IMR-90 (cell line): ENCODE measurements around the gene FRMD1. TPM values are rescaled to one million over a fixed set of nuclear protein-coding genes. Genes with fewer than 3 reads are reported as not detected.

Experiments used
- ATAC-seq: fragments of 200-7000 bp; cut with Tn5 transposase; 2 replicates; pipeline ENCODE4 v1.9.1; 2020; ENCODE audit warnings: low read depth, mild to moderate bottlenecking, moderate library complexity
- BruUV-seq: library from RNA; stranded (reverse); fragments of 400-500 nt; replicated peaks from 2 replicates; lab custom pipeline; 2021; lab: Mats Ljungman, UMichigan
- CTCF ChIA-PET: fragments of 300-600 bp; formaldehyde crosslinking; extraction: SDS; loops from one replicate; lab custom pipeline; 2021; ENCODE audit warnings: antibody characterized with exemption; lab: Yijun Ruan, JAX
- POLR2A ChIA-PET: fragments of 300-600 bp; sonication (Branson Sonifier 250); formaldehyde crosslinking; loops from one replicate; lab custom pipeline; 2022; ENCODE audit warnings: antibody characterized with exemption; ENCODE audit not compliant: unreplicated experiment; lab: Charles Lee
- DNase-seq: peaks from one replicate; pipeline ENCODE4 v3.0.0; 2013
- H2AFZ ChIP-seq: replicated peaks from 2 replicates; pipeline ENCODE3; 2013; ENCODE audit warnings: low read length, mild to moderate bottlenecking; ENCODE audit not compliant: poor library complexity
- H2AK5ac ChIP-seq: 2 replicates; pipeline ENCODE4 v1.6.1; 2013; ENCODE audit warnings: low read depth, low read length, inconsistent platforms
- H2AK9ac ChIP-seq: replicated peaks from 2 replicates; pipeline ENCODE3; 2013; ENCODE audit warnings: mild to moderate bottlenecking, low read depth, low read length, moderate library complexity; ENCODE audit not compliant: poor library complexity
- H2BK120ac ChIP-seq: 2 replicates; pipeline ENCODE4 v1.6.1; 2013; ENCODE audit warnings: low read depth, low read length, inconsistent platforms
- H2BK15ac ChIP-seq: 3 replicates; pipeline ENCODE4 v1.6.1; 2013; ENCODE audit warnings: low read depth, low read length, inconsistent platforms
- H2BK20ac ChIP-seq: 2 replicates; pipeline ENCODE4 v1.6.1; 2013; ENCODE audit warnings: low read depth, mild to moderate bottlenecking, inconsistent platforms, low read length, moderate library complexity
- H2BK5ac ChIP-seq: 2 replicates; pipeline ENCODE4 v1.6.1; 2013; ENCODE audit warnings: mild to moderate bottlenecking, low read depth, low read length, inconsistent platforms; ENCODE audit not compliant: poor library complexity, severe bottlenecking
- H3K14ac ChIP-seq: replicated peaks from 2 replicates; pipeline ENCODE4 v1.6.1; 2013; ENCODE audit warnings: low read depth, low read length, inconsistent platforms
- H3K18ac ChIP-seq: 2 replicates; pipeline ENCODE4 v1.6.1; 2013; ENCODE audit warnings: low read depth, low read length, control low read depth
- H3K23ac ChIP-seq: 2 replicates; pipeline ENCODE4 v1.6.1; 2013; ENCODE audit warnings: low read depth, low read length, inconsistent platforms
- H3K27ac ChIP-seq: 2 replicates; pipeline ENCODE4 v1.5.1; 2013; ENCODE audit warnings: mild to moderate bottlenecking, control low read depth, low read length; ENCODE audit not compliant: insufficient read depth
- H3K27me3 ChIP-seq: 2 replicates; pipeline ENCODE4 v1.6.1; 2013; ENCODE audit warnings: low read length; ENCODE audit not compliant: control insufficient read depth, insufficient read depth
- H3K36me3 ChIP-seq: 2 replicates; pipeline ENCODE4 v1.6.1; 2013; ENCODE audit warnings: low read length, mixed read lengths; ENCODE audit not compliant: control insufficient read depth, insufficient read depth
- H3K4ac ChIP-seq: 2 replicates; pipeline ENCODE4 v1.6.1; 2013; ENCODE audit warnings: low read depth, low read length, inconsistent platforms
- H3K4me1 ChIP-seq: 2 replicates; pipeline ENCODE4 v1.6.1; 2013; ENCODE audit warnings: low read length, mixed read lengths; ENCODE audit not compliant: control insufficient read depth, insufficient read depth
- H3K4me2 ChIP-seq: 2 replicates; pipeline ENCODE4 v1.6.1; 2013; ENCODE audit warnings: low read depth, mild to moderate bottlenecking, control low read depth, low read length, moderate library complexity
- H3K4me3 ChIP-seq: 2 replicates; pipeline ENCODE4 v1.5.1; 2013; ENCODE audit warnings: low read depth, mild to moderate bottlenecking, control low read depth, low read length, moderate library complexity; ENCODE audit not compliant: insufficient read depth
- H3K56ac ChIP-seq: 2 replicates; pipeline ENCODE4 v1.6.1; 2013; ENCODE audit warnings: low read length, inconsistent platforms; ENCODE audit not compliant: insufficient read depth; ENCODE audit errors: extremely low read depth
- H3K79me1 ChIP-seq, 2 experiments: 2 replicates each; pipeline ENCODE4 v1.6.1; 2013; ENCODE audit warnings: low read length in 2 of 2, inconsistent platforms in 1 of 2, low read depth in 1 of 2
- H3K9ac ChIP-seq: 2 replicates; pipeline ENCODE4 v1.6.1; 2013; ENCODE audit warnings: low read depth, low read length, control low read depth
- H3K9me1 ChIP-seq: 2 replicates; pipeline ENCODE4 v1.6.1; 2013; ENCODE audit warnings: low read length, inconsistent platforms; ENCODE audit not compliant: insufficient read depth
- H3K9me3 ChIP-seq: 2 replicates; pipeline ENCODE4 v1.6.1; 2013; ENCODE audit warnings: low read length; ENCODE audit not compliant: control insufficient read depth, insufficient read depth
- H4K20me1 ChIP-seq: 2 replicates; pipeline ENCODE4 v1.6.1; 2013; ENCODE audit warnings: low read length, inconsistent platforms; ENCODE audit not compliant: insufficient read depth
- H4K5ac ChIP-seq: 2 replicates; pipeline ENCODE4 v1.6.1; 2013; ENCODE audit warnings: mild to moderate bottlenecking, low read depth, low read length, control low read depth
- H4K8ac ChIP-seq, 2 experiments: 2 replicates each; pipeline ENCODE4 v1.6.1; 2013; ENCODE audit warnings: low read depth in 2 of 2, low read length in 2 of 2, control low read depth in 1 of 2, inconsistent platforms in 1 of 2
- H4K91ac ChIP-seq: 2 replicates; pipeline ENCODE4 v1.6.1; 2013; ENCODE audit warnings: low read depth, low read length, inconsistent platforms; ENCODE audit not compliant: insufficient read depth
- BHLHE40 ChIP-seq: fragments of 150-350 bp; IDR thresholded peaks from 2 replicates; pipeline ENCODE4 v1.6.1; 2016; ENCODE audit warnings: mild to moderate bottlenecking, low read depth, low read length
- CEBPB ChIP-seq: IDR thresholded peaks from 2 replicates; pipeline ENCODE4 v1.6.1; 2012; ENCODE audit warnings: low read depth, low read length, improper control_type of control experiment
- CHD1 ChIP-seq: IDR thresholded peaks from 2 replicates; pipeline ENCODE4 v1.6.1; 2012; ENCODE audit warnings: low read depth, low read length, improper control_type of control experiment
- MAFK ChIP-seq: IDR thresholded peaks from 2 replicates; pipeline ENCODE4 v1.6.1; 2012; ENCODE audit warnings: low read depth, low read length, improper control_type of control experiment
- MAZ ChIP-seq: IDR thresholded peaks from 2 replicates; pipeline ENCODE4 v1.6.1; 2012; ENCODE audit warnings: low read depth, mild to moderate bottlenecking, low read length, improper control_type of control experiment, moderate library complexity, borderline replicate concordance
- MXI1 ChIP-seq: IDR thresholded peaks from 2 replicates; pipeline ENCODE4 v1.6.1; 2012; ENCODE audit warnings: low read depth, mild to moderate bottlenecking, low read length, moderate library complexity, borderline replicate concordance
- NFE2L2 ChIP-seq: fragments of 150-350 bp; IDR thresholded peaks from 2 replicates; pipeline ENCODE4 v1.6.1; 2016; ENCODE audit warnings: low read depth, mild to moderate bottlenecking, low read length
- POLR2A ChIP-seq: IDR thresholded peaks from 2 replicates; pipeline ENCODE4 v1.6.1; 2012; ENCODE audit warnings: mild to moderate bottlenecking, low read depth, low read length
- RFX5 ChIP-seq: IDR thresholded peaks from 2 replicates; pipeline ENCODE4 v1.8.0; 2012; ENCODE audit warnings: low read depth, mild to moderate bottlenecking, low read length, moderate library complexity
- WGBS, 2 experiments: methylation state at CpG; one replicate each; pipeline versions ENCODE4 v1.1.5 to v1.1.7; 2013; ENCODE audit warnings: missing lambda C conversion rate in 2 of 2; ENCODE audit not compliant: insufficient read length in 1 of 2; ENCODE audit errors: extremely low coverage in 2 of 2; 5-methylcytosine and 5-hydroxymethylcytosine counted together
- dilution Hi-C: fragments of 300-500 bp; cut with HindIII; formaldehyde crosslinking; loops from one replicate; pipeline ENCODE4 v1.14.3; 2018; ENCODE audit warnings: low sequenced_read_pairs; ENCODE audit not compliant: unreplicated experiment
- in situ Hi-C: fragments of 300-500 bp; cut with MboI; formaldehyde crosslinking; loops from 3 replicates; pipeline ENCODE4 v1.14.3; 2019; ENCODE audit warnings: low sequenced_read_pairs, inconsistent platforms, mixed read lengths
- intact Hi-C: fragments of 100-400 bp; cut with micrococcal nuclease; formaldehyde crosslinking; loops from 2 replicates; pipeline ENCODE4 v1.10.0; 2022
- polyA plus RNA-seq, 3 experiments: library from polyadenylated mRNA; depleted of rRNA; stranded (reverse); fragments of >200 nt; gene quantifications; 2 replicates each; pipeline ENCODE4 v1.2.3, GENCODE V29; 2012; ENCODE audit warnings: low replicate concordance in 1 of 3
- total RNA-seq: library from RNA; depleted of rRNA; stranded (reverse); fragments of >200 nt; gene quantifications from 2 replicates; pipeline ENCODE4 v1.2.3, GENCODE V29; 2012
- TF ChIP-seq, protein P1 (sequence below): fragments of 150-350 bp; IDR thresholded peaks from 2 replicates; pipeline ENCODE4 v1.6.1; 2016; ENCODE audit warnings: low read depth, mild to moderate bottlenecking, low read length, moderate library complexity, borderline replicate concordance
- TF ChIP-seq, protein P2 (sequence below): conservative IDR thresholded peaks from 2 replicates; pipeline ENCODE4 v1.5.1; 2012; ENCODE audit warnings: mild to moderate bottlenecking, low read depth, low read length, improper control_type of control experiment

The FRMD1 gene
- total and polyA plus RNA-seq, 2 of the 4 experiments (the other 2 are of a cell fraction): not detected

DNA sequence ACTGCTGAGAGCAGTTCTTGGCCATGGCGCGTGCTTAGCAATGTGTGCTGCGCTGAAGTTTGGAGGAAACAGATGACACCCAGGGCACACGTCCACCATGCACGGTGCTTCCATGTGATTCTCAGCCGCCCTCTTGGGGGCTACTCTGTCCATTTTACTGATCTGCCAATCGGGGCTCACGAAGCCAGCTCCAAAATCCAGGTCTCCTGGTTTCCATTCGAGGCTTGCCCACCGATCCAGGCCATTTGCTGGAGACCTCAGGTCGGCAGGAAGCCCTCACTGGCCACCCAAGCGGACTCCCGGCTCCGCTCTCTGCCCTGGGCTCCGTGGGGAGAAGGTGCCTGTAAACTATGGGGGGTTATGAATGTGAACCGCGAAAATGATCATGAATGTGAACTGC lies 11.7 kb upstream of the FRMD1 start:
- Histone ChIP-seq H3K27me3 (no peaks in the 10 kb centered on the region; the same call in 1 of the 2 replicates), H3K4me2 (no peak overlapping the region), H3K23ac (no peak overlapping the region), H4K91ac (no peak overlapping the region), H3K4me3 (no peak overlapping the region), H2BK5ac (no peak overlapping the region), H2BK20ac (no peak overlapping the region), H2AK5ac (no peak overlapping the region), H3K27ac (no peak overlapping the region), H3K18ac (no peak overlapping the region), H2BK120ac (no peak overlapping the region), H4K8ac (no peak overlapping the region), H4K20me1 (no peaks in the 10 kb centered on the region; the same call in 1 of the 2 replicates), H3K9me3 (no peaks in the 10 kb centered on the region), H3K79me1 (no peaks in the 10 kb centered on the region), H3K4me1 (peaks cover 15% of the 10 kb centered on the region; the same call in 1 of the 2 replicates), H3K9ac (no peak overlapping the region), H3K36me3 (no peaks in the 10 kb centered on the region), H2AFZ (no peak overlapping the region), H2BK15ac (no peak overlapping the region), H2AK9ac (no peak overlapping the region), H3K4ac (no peak overlapping the region), H3K56ac (no peak overlapping the region), H3K9me1 (no peaks in the 10 kb centered on the region), H4K5ac (no peak overlapping the region), H3K14ac (no peak overlapping the region)
- ATAC-seq (no peak), DNase-seq (no peak)
- dilution Hi-C loops (no loop called here), in situ Hi-C loops (no loop called here), intact Hi-C loops (no loop called here)
- BruUV-seq: no TSS peak
- ChIA-PET CTCF (no interaction called here), POLR2A (no interaction called here)
- 79% methylated on average over 6 of the region's 17 CpGs; no CpG with 5 or more reads in 1 of the 2 experiments for WGBS, 2 experiments
- TF ChIP-seq CHD1 (no peak), NFE2L2 (no peak), MAZ (no peak), RFX5 (no peak), MAFK (no peak), CEBPB (no peak), BHLHE40 (no peak), MXI1 (no peak), POLR2A (no peak)
- TF ChIP-seq, protein P1, sequence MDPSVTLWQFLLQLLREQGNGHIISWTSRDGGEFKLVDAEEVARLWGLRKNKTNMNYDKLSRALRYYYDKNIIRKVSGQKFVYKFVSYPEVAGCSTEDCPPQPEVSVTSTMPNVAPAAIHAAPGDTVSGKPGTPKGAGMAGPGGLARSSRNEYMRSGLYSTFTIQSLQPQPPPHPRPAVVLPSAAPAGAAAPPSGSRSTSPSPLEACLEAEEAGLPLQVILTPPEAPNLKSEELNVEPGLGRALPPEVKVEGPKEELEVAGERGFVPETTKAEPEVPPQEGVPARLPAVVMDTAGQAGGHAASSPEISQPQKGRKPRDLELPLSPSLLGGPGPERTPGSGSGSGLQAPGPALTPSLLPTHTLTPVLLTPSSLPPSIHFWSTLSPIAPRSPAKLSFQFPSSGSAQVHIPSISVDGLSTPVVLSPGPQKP: no peak
- TF ChIP-seq, protein P2, sequence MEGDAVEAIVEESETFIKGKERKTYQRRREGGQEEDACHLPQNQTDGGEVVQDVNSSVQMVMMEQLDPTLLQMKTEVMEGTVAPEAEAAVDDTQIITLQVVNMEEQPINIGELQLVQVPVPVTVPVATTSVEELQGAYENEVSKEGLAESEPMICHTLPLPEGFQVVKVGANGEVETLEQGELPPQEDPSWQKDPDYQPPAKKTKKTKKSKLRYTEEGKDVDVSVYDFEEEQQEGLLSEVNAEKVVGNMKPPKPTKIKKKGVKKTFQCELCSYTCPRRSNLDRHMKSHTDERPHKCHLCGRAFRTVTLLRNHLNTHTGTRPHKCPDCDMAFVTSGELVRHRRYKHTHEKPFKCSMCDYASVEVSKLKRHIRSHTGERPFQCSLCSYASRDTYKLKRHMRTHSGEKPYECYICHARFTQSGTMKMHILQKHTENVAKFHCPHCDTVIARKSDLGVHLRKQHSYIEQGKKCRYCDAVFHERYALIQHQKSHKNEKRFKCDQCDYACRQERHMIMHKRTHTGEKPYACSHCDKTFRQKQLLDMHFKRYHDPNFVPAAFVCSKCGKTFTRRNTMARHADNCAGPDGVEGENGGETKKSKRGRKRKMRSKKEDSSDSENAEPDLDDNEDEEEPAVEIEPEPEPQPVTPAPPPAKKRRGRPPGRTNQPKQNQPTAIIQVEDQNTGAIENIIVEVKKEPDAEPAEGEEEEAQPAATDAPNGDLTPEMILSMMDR: no peak
